Amniotic stem cell (primary cell): ENCODE data around the gene NMUR1.

Experiments
- DNase-seq: peaks from one replicate; lab custom pipeline; 2025; lab: John Stamatoyannopoulos, UW

NMUR1 gene

GRCh38 chr2:231483398-231484329, 46.6 kb downstream of the NMUR1 start:
- no peak for DNase-seq

GRCh38 chr2:231482806-231483391, 47.3 kb downstream of the NMUR1 start:
- DNase-seq, result peak; percentile 11

- no peak for DNase-seq
These were observed 49.5 kb downstream of the NMUR1 start for GRCh38 chr2:231480781-231481180.

GRCh38 chr2:231479455-231479854, 50.8 kb downstream of the NMUR1 start:
- no peak for DNase-seq

- DNase-seq, result no peak
These were observed 53.3 kb downstream of the NMUR1 start for GRCh38 chr2:231476920-231477319.

GRCh38 chr2:231475965-231476364, 54.3 kb downstream of the NMUR1 start:
- DNase-seq, result no peak
